H9 (cell line): Measurements from ENCODE around the gene ABCC11. TPM values are rescaled to one million over a fixed set of nuclear protein-coding genes. Genes with fewer than 3 reads are reported as not detected.

Experiments
- DNase-seq: peaks from one replicate; pipeline ENCODE4 v3.0.0-alpha.2; 2017
- H2AFZ ChIP-seq: one replicate; pipeline ENCODE4 v1.6.1; 2013; ENCODE audit warnings: mild to moderate bottlenecking, low read length, control low read depth, moderate library complexity
- H2AK5ac ChIP-seq: 2 replicates; pipeline ENCODE4 v1.6.1; 2013; ENCODE audit warnings: low read length, control low read depth, mixed read lengths; ENCODE audit not compliant: insufficient read length
- H2BK120ac ChIP-seq: one replicate; pipeline ENCODE4 v1.6.1; 2013; ENCODE audit warnings: low read depth, mild to moderate bottlenecking, low read length, control low read depth, inconsistent platforms; ENCODE audit not compliant: poor library complexity, severe bottlenecking
- H2BK12ac ChIP-seq: 2 replicates; pipeline ENCODE4 v1.6.1; 2013; ENCODE audit warnings: low read length, control low read depth, mixed read lengths, low read depth; ENCODE audit not compliant: insufficient read length
- H2BK15ac ChIP-seq: 2 replicates; pipeline ENCODE4 v1.6.1; 2013; ENCODE audit warnings: low read depth, low read length, control low read depth
- H2BK20ac ChIP-seq: one replicate; pipeline ENCODE4 v1.6.1; 2013; ENCODE audit warnings: low read depth, mild to moderate bottlenecking, low read length, control low read depth, inconsistent platforms; ENCODE audit not compliant: poor library complexity, severe bottlenecking
- H2BK5ac ChIP-seq: 2 replicates; pipeline ENCODE4 v1.6.1; 2013; ENCODE audit warnings: low read length, control low read depth, mixed read lengths; ENCODE audit not compliant: insufficient read length
- H3K14ac ChIP-seq: 2 replicates; pipeline ENCODE4 v1.6.1; 2013; ENCODE audit warnings: low read length, control low read depth; ENCODE audit not compliant: insufficient read depth
- H3K18ac ChIP-seq: 2 replicates; pipeline ENCODE4 v1.6.1; 2013; ENCODE audit warnings: low read depth, mild to moderate bottlenecking, mixed read lengths, low read length, control low read depth; ENCODE audit not compliant: insufficient read length
- H3K23ac ChIP-seq: 2 replicates; pipeline ENCODE4 v1.6.1; 2013; ENCODE audit warnings: low read length, control low read depth, mixed read lengths, low read depth; ENCODE audit not compliant: insufficient read length
- H3K23me2 ChIP-seq: 2 replicates; pipeline ENCODE4 v1.6.1; 2013; ENCODE audit warnings: low read depth, mild to moderate bottlenecking, mixed read lengths, low read length, control low read depth; ENCODE audit not compliant: insufficient read length, poor library complexity, severe bottlenecking
- H3K27ac ChIP-seq: 2 replicates; pipeline ENCODE4 v1.5.1; 2013; ENCODE audit warnings: low read length, control low read depth, mixed read lengths, low read depth; ENCODE audit not compliant: insufficient read length
- H3K27me3 ChIP-seq: 2 replicates; pipeline ENCODE4 v1.6.1; 2013; ENCODE audit warnings: low read length, control low read depth, inconsistent platforms; ENCODE audit not compliant: insufficient read depth
- H3K4ac ChIP-seq: 2 replicates; pipeline ENCODE4 v1.6.1; 2013; ENCODE audit warnings: low read depth, mild to moderate bottlenecking, control low read depth, inconsistent platforms, low read length, moderate library complexity
- H3K4me1 ChIP-seq: 2 replicates; pipeline ENCODE4 v1.6.1; 2013; ENCODE audit warnings: low read length, control low read depth, inconsistent platforms; ENCODE audit not compliant: insufficient read depth
- H3K4me2 ChIP-seq: 2 replicates; pipeline ENCODE4 v1.6.1; 2013; ENCODE audit warnings: low read length, control low read depth, mixed read lengths; ENCODE audit not compliant: insufficient read length, insufficient read depth
- H3K56ac ChIP-seq: 2 replicates; pipeline ENCODE4 v1.6.1; 2013; ENCODE audit warnings: low read depth, mild to moderate bottlenecking, mixed read lengths, low read length, control low read depth; ENCODE audit not compliant: insufficient read length
- H3K79me1 ChIP-seq: 2 replicates; pipeline ENCODE4 v1.6.1; 2013; ENCODE audit warnings: low read depth, mild to moderate bottlenecking, moderate library complexity, low read length, control low read depth, inconsistent platforms; ENCODE audit not compliant: insufficient read depth, poor library complexity, severe bottlenecking
- H3K79me2 ChIP-seq: 2 replicates; pipeline ENCODE4 v1.6.1; 2013; ENCODE audit warnings: low read length, control low read depth, inconsistent platforms; ENCODE audit not compliant: insufficient read depth
- H3K9ac ChIP-seq: 2 replicates; pipeline ENCODE4 v1.6.1; 2013; ENCODE audit warnings: low read length, control low read depth, mixed read lengths; ENCODE audit not compliant: insufficient read length; ENCODE audit errors: extremely low read depth
- H3K9me3 ChIP-seq: one replicate; pipeline ENCODE4 v1.6.1; 2013; ENCODE audit warnings: low read depth, low read length, inconsistent platforms; ENCODE audit not compliant: control insufficient read depth
- H3T11ph ChIP-seq: one replicate; pipeline ENCODE4 v1.6.1; 2013; ENCODE audit warnings: mild to moderate bottlenecking, low read length, control low read depth, inconsistent platforms
- H4K20me1 ChIP-seq: one replicate; pipeline ENCODE4 v1.6.1; 2013; ENCODE audit not compliant: control insufficient read depth, insufficient read length, insufficient read depth
- H4K5ac ChIP-seq: 2 replicates; pipeline ENCODE4 v1.6.1; 2013; ENCODE audit warnings: low read depth, mild to moderate bottlenecking, mixed read lengths, low read length, control low read depth; ENCODE audit not compliant: insufficient read length
- H4K8ac ChIP-seq: replicated peaks from 2 replicates; pipeline ENCODE4 v1.6.1; 2013; ENCODE audit warnings: low read length, control low read depth, mixed read lengths, low read depth; ENCODE audit not compliant: insufficient read length
- H4K91ac ChIP-seq: 2 replicates; pipeline ENCODE4 v1.6.1; 2013; ENCODE audit warnings: low read depth, mild to moderate bottlenecking, moderate library complexity, mixed read lengths, low read length, control low read depth; ENCODE audit not compliant: insufficient read length
- H3K27ac Mint-ChIP-seq, 3 experiments: 2 replicates in 2 of 3; 3 replicates in 1 of 3; pipeline ENCODE4 v1.8.0; 2020 to 2021; ENCODE audit warnings: mixed read lengths in 3 of 3, mild to moderate bottlenecking in 1 of 3, moderate library complexity in 1 of 3
- H3K27me3 Mint-ChIP-seq: 2 replicates; pipeline ENCODE4 v1.8.0; 2021; ENCODE audit warnings: low read depth, mild to moderate bottlenecking, moderate library complexity, mixed read lengths
- H3K36me3 Mint-ChIP-seq, 3 experiments: 2 replicates in 2 of 3; 3 replicates in 1 of 3; pipeline ENCODE4 v1.8.0; 2020 to 2021; ENCODE audit warnings: low read depth in 3 of 3, mixed read lengths in 3 of 3; ENCODE audit not compliant: insufficient read depth in 1 of 3
- H3K4me1 Mint-ChIP-seq, 2 experiments: 2 replicates each; pipeline ENCODE4 v1.8.0; 2020; ENCODE audit warnings: mixed read lengths in 2 of 2
- H3K4me3 Mint-ChIP-seq, 2 experiments: 2 replicates in 1 of 2; 3 replicates in 1 of 2; pipeline ENCODE4 v1.8.0; 2020 to 2021; ENCODE audit warnings: mild to moderate bottlenecking in 2 of 2, mixed read lengths in 2 of 2, moderate library complexity in 1 of 2
- H3K9me3 Mint-ChIP-seq, 2 experiments: 2 replicates in 1 of 2; 3 replicates in 1 of 2; pipeline ENCODE4 v1.8.0; 2020; ENCODE audit warnings: mild to moderate bottlenecking in 2 of 2, mixed read lengths in 2 of 2, moderate library complexity in 1 of 2
- CTCF ChIP-seq: fragments of 200-600 bp; sonication (generic); conservative IDR thresholded peaks from 3 replicates; pipeline ENCODE4 v1.8.0; 2021; ENCODE audit warnings: antibody characterized with exemption, mild to moderate bottlenecking
- WGBS: extraction: QIAGEN DNeasy Blood & Tissue Kit; methylation state at CpG from one replicate; pipeline ENCODE4 v1.1.7; 2013; ENCODE audit warnings: missing lambda C conversion rate, low lambda C conversion rate, mixed read lengths; ENCODE audit not compliant: insufficient read length; ENCODE audit errors: extremely low coverage; 5-methylcytosine and 5-hydroxymethylcytosine counted together
- total RNA-seq: library from RNA; stranded (reverse); gene quantifications from 2 replicates; pipeline ENCODE4 v1.2.1, GENCODE V29; 2021

Gene ABCC11
- total RNA-seq, 1 experiment from 2014 or later: 0.33 TPM

- no peak overlapping the region for H3K56ac ChIP-seq
- no peak for DNase-seq
- H2BK12ac ChIP-seq: no peak overlapping the region
- Mint-ChIP-seq H3K9me3 (peaks cover 0 to 2% of the 10 kb centered on the region in 2 experiments; a peak in 1 of 5 replicates), H3K27me3 (peaks cover 3% of the 10 kb centered on the region; the same call in 1 of the 2 replicates), H3K27ac (no peak overlapping the region), H3K4me3 (no peak overlapping the region), H3K4me1 (0 out of 4 replicates have a peak, but pooled peaks cover 0 to 2% of the 10 kb centered on the region in 2 experiments), H3K36me3 (peaks cover 0 to 1% (median 0%) of the 10 kb centered on the region in 3 experiments; a peak in 1 of 7 replicates)
- no peak overlapping the region for H3K18ac ChIP-seq
- no peak overlapping the region for H3K23ac ChIP-seq
- H3K4me2 ChIP-seq: no peak overlapping the region
- no peaks in the 10 kb centered on the region for H3K4me1 ChIP-seq
- no peak overlapping the region for H3K27ac ChIP-seq
- H3K9ac ChIP-seq: no peak overlapping the region
- no peak overlapping the region for H2AK5ac ChIP-seq
- H4K91ac ChIP-seq: no peak overlapping the region
- H3K4ac ChIP-seq: no peak overlapping the region
- H3K27me3 ChIP-seq: no peaks in the 10 kb centered on the region
- no peaks in the 10 kb centered on the region for H3K79me1 ChIP-seq
- no peak overlapping the region for H2BK120ac ChIP-seq
- H3K9me3 ChIP-seq: no peaks in the 10 kb centered on the region
- H3T11ph ChIP-seq: no peak overlapping the region
- no peaks in the 10 kb centered on the region for H3K79me2 ChIP-seq
- no peak overlapping the region for H2BK20ac ChIP-seq
- no peak for TF ChIP-seq CTCF
- H3K23me2 ChIP-seq: no peaks in the 10 kb centered on the region
- no CpG with 5 or more reads among the region's 5 CpGs for WGBS
- H4K8ac ChIP-seq: no peak overlapping the region
- H2BK15ac ChIP-seq: no peak overlapping the region
- H3K14ac ChIP-seq: no peak overlapping the region
- H4K5ac ChIP-seq: no peak overlapping the region
- H4K20me1 ChIP-seq: no peaks in the 10 kb centered on the region
- H2AFZ ChIP-seq: no peak overlapping the region
- no peak overlapping the region for H2BK5ac ChIP-seq
These were observed 126.1 kb downstream of the ABCC11 start for GRCh38 chr16:48121276-48121675.
